A549 (cell line): ENCODE measurements around the gene CHST11. TPM values are rescaled to one million over a fixed set of nuclear protein-coding genes. Genes with fewer than 3 reads are reported as not detected.

Source experiments
- ATAC-seq, 2 experiments: fragments of 200-7000 bp in 1 of 2; fragments of >200 bp in 1 of 2; cut with Nextera tagmentation in 1 of 2; cut with Tn5 transposase in 1 of 2; 3 replicates each; pipeline versions ENCODE4 v1.8.0 to v1.9.1; 2018 to 2020; ENCODE audit warnings: mild to moderate bottlenecking in 1 of 2, moderate library complexity in 1 of 2
- CTCF ChIA-PET: fragments of 300-600 bp; sonication (Branson Sonifier 250); formaldehyde crosslinking; extraction: SDS; loops from one replicate; lab custom pipeline; 2021; ENCODE audit warnings: antibody characterized with exemption, inconsistent platforms; lab: Yijun Ruan, JAX
- POLR2A ChIA-PET: fragments of 350-600 bp; formaldehyde crosslinking; extraction: SDS; loops from one replicate; lab custom pipeline; 2021; ENCODE audit warnings: antibody characterized with exemption, inconsistent platforms; lab: Yijun Ruan, JAX
- DNase-seq, 2 experiments: peaks; one replicate each; pipeline versions ENCODE4 v3.0.0 to v3.0.0-alpha.2; 2011 to 2016; ENCODE audit warnings: low read depth in 1 of 2, low spot score in 1 of 2
- FAIRE-seq: peaks from 2 replicates; lab custom pipeline; 2011; peaks lifted over from hg19 to GRCh38; lab: Jason Lieb, UNC
- H3K27ac ChIP-seq, 2 experiments: fragments of >200 bp; sonication (Bioruptor Twin); formaldehyde crosslinking; 3 replicates each; pipeline ENCODE4 v1.5.1; 2016 to 2017
- H3K4me1 ChIP-seq: fragments of >200 bp; sonication (Bioruptor Twin); formaldehyde crosslinking; 3 replicates; pipeline ENCODE4 v1.6.1; 2016
- H3K4me2 ChIP-seq: fragments of >200 bp; sonication (Bioruptor Twin); formaldehyde crosslinking; 3 replicates; pipeline ENCODE4 v1.6.1; 2016
- H3K4me3 ChIP-seq: fragments of >200 bp; sonication (Bioruptor Twin); formaldehyde crosslinking; 3 replicates; pipeline ENCODE4 v1.5.1; 2016
- H3K9me3 ChIP-seq: fragments of >200 bp; sonication (Bioruptor Twin); formaldehyde crosslinking; 3 replicates; pipeline ENCODE4 v1.6.1; 2016
- ATOH8 ChIP-seq: fragments of 250-450 bp; sonication (Bioruptor Pico); IDR thresholded peaks from 2 replicates; pipeline ENCODE4 v1.5.0; 2020; ENCODE audit warnings: low read depth, mild to moderate bottlenecking, moderate library complexity
- CBX8 ChIP-seq: fragments of 200-600 bp; sonication (generic); IDR thresholded peaks from 2 replicates; pipeline ENCODE4 v1.6.1; 2016
- CHD2 ChIP-seq: fragments of 150-350 bp; IDR thresholded peaks from 2 replicates; pipeline ENCODE4 v1.6.1; 2014; ENCODE audit warnings: low read length; ENCODE audit not compliant: partially characterized antibody
- ESRRA ChIP-seq: fragments of 150-350 bp; IDR thresholded peaks from 2 replicates; pipeline ENCODE4 v1.6.1; 2014; ENCODE audit warnings: mild to moderate bottlenecking, low read length, borderline replicate concordance
- FOSB ChIP-seq: fragments of 250-450 bp; sonication (Bioruptor Pico); IDR thresholded peaks from 2 replicates; pipeline ENCODE4 v1.5.0; 2020; ENCODE audit warnings: mild to moderate bottlenecking, moderate library complexity
- FOXS1 ChIP-seq: fragments of 250-450 bp; sonication (Bioruptor Pico); IDR thresholded peaks from 2 replicates; pipeline ENCODE4 v1.5.0; 2020; ENCODE audit warnings: mild to moderate bottlenecking, moderate library complexity
- HEYL ChIP-seq: fragments of 250-450 bp; sonication (Bioruptor Pico); IDR thresholded peaks from 2 replicates; pipeline ENCODE4 v1.8.0; 2021; ENCODE audit warnings: mild to moderate bottlenecking, moderate library complexity
- HOXB13 ChIP-seq: fragments of 250-450 bp; sonication (Bioruptor Pico); IDR thresholded peaks from 2 replicates; pipeline ENCODE4 v1.5.0; 2020; ENCODE audit warnings: low read depth, mild to moderate bottlenecking, moderate library complexity
- MAZ ChIP-seq: fragments of 150-350 bp; IDR thresholded peaks from 2 replicates; pipeline ENCODE4 v1.6.1; 2014; ENCODE audit warnings: antibody characterized with exemption, low read depth, low read length, borderline replicate concordance
- NFE2L2 ChIP-seq: fragments of 150-350 bp; conservative IDR thresholded peaks from 2 replicates; pipeline ENCODE4 v1.6.1; 2014; ENCODE audit warnings: low read length
- NR3C1 ChIP-seq: fragments of >200 bp; sonication (Bioruptor Twin); formaldehyde crosslinking; IDR thresholded peaks from 3 replicates; pipeline ENCODE4 v1.6.1; 2017
- POLR2A ChIP-seq: IDR thresholded peaks from 2 replicates; pipeline ENCODE4 v1.6.1; 2012; ENCODE audit warnings: mild to moderate bottlenecking, low read length
- RAD21 ChIP-seq, 2 experiments: fragments of >200 bp in 1 of 2; sonication (Bioruptor Twin) in 1 of 2; formaldehyde crosslinking in 1 of 2; IDR thresholded peaks in 1 of 2; conservative IDR thresholded peaks in 1 of 2; 2 replicates in 1 of 2; 3 replicates in 1 of 2; pipeline ENCODE4 v1.6.1; 2012 to 2018; ENCODE audit warnings: inconsistent platforms in 1 of 2
- REST ChIP-seq: fragments of 200-600 bp; sonication (generic); IDR thresholded peaks from 2 replicates; pipeline ENCODE4 v1.6.1; 2016; ENCODE audit warnings: antibody characterized with exemption, mild to moderate bottlenecking, moderate library complexity
- RFX5 ChIP-seq: fragments of 450-650 bp; IDR thresholded peaks from 2 replicates; pipeline ENCODE4 v1.7.1; 2014; ENCODE audit warnings: antibody characterized with exemption, mild to moderate bottlenecking, moderate library complexity
- SMC3 ChIP-seq: fragments of >200 bp; sonication (Bioruptor Twin); formaldehyde crosslinking; IDR thresholded peaks from 3 replicates; pipeline ENCODE4 v1.6.1; 2018; ENCODE audit warnings: inconsistent platforms
- TFCP2L1 ChIP-seq: fragments of 250-450 bp; sonication (Bioruptor Pico); IDR thresholded peaks from 2 replicates; pipeline ENCODE4 v1.5.0; 2021; ENCODE audit warnings: mild to moderate bottlenecking
- USF2 ChIP-seq: fragments of 450-650 bp; IDR thresholded peaks from 2 replicates; pipeline ENCODE4 v1.6.1; 2014; ENCODE audit warnings: antibody characterized with exemption
- ZC3H11A ChIP-seq: fragments of 450-650 bp; IDR thresholded peaks from 2 replicates; pipeline ENCODE4 v1.6.1; 2014; ENCODE audit warnings: antibody characterized with exemption, mild to moderate bottlenecking
- ZNF302 ChIP-seq: fragments of 250-450 bp; sonication (Bioruptor Pico); IDR thresholded peaks from 2 replicates; pipeline ENCODE4 v1.9.0; 2021; ENCODE audit warnings: inconsistent platforms, mild to moderate bottlenecking, moderate library complexity
- WGBS: methylation state at CpG from one replicate; pipeline ENCODE4 v1.1.6; 2017; ENCODE audit errors: missing lambda C conversion rate; 5-methylcytosine and 5-hydroxymethylcytosine counted together
- polyA plus RNA-seq, 4 experiments: library from polyadenylated mRNA; depleted of rRNA in 3 of 4; stranded (reverse); fragments of >200 nt; fragmentation: RNase III in 1 of 4; extraction: RNeasy Plus Mini Kit Qiagen cat#74134 plus additional on column Dnase treatment in 1 of 4; gene quantifications; 2 replicates in 3 of 4; 3 replicates in 1 of 4; pipeline ENCODE4 v1.2.3, GENCODE V29; 2011 to 2017
- TF ChIP-seq, protein P1 (sequence below): fragments of >200 bp; sonication (Bioruptor Twin); formaldehyde crosslinking; IDR thresholded peaks from 2 replicates; pipeline ENCODE4 v1.6.1; 2016

The CHST11 gene
- polyA plus RNA-seq, 2 of the 4 experiments (the other 2 are of a cell fraction): 19.2 to 21.8 TPM

GRCh38 chr12:104407922-104408321 is 48.8 kb upstream of the CHST11 start:
- DNase-seq: peak; percentile 34 to 46
- ChIA-PET CTCF (interaction anchor here (0.5 to 1.6 kb wide), 6 partner anchors 18 to 599 kb away, joined by 3 to 6 read pairs (median 3); partner anchors contain the start of gene CHST11), POLR2A (interaction anchor here (0.7 kb wide), 1 partner anchor 727 kb away, joined by 4 read pairs; no protein-coding TSS in a partner anchor)
- Histone ChIP-seq H3K27ac (peak overlapping the region; percentile 70 to 86), H3K9me3 (peaks cover 10% of the 10 kb centered on the region; the same call in 1 of the 3 replicates), H3K4me3 (no peak overlapping the region), H3K4me1 (peaks cover 35% of the 10 kb centered on the region)
- ATAC-seq: peak; percentile 45 to 65
- TF ChIP-seq NFE2L2: no peak
- no peak for TF ChIP-seq REST
- TF ChIP-seq FOXS1 (CRISPR knock-in tag): no peak
- TF ChIP-seq RFX5: no peak
- no peak for TF ChIP-seq HOXB13 (CRISPR knock-in tag)
- TF ChIP-seq ATOH8 (CRISPR knock-in tag): no peak
- TF ChIP-seq CBX8: no peak
- TF ChIP-seq ESRRA: peak; percentile 74; the same call in 1 of the 2 replicates
- TF ChIP-seq, all 56 proteins: peak for 1
- H3K4me2 ChIP-seq: peak overlapping the region; percentile 75
- 81% methylated on average over 4 of the region's 4 CpGs for WGBS
- FAIRE-seq: no peak

- no peak overlapping the region for H3K4me3 ChIP-seq
- H3K27ac ChIP-seq: peak overlapping the region in 1 of 2 experiments; percentile 86; a peak in 3 of 6 replicates
- ChIA-PET POLR2A (no interaction called here), CTCF (no interaction called here)
- peaks cover 35% of the 10 kb centered on the region for H3K4me1 ChIP-seq
- DNase-seq: no peak
- TF ChIP-seq RFX5: no peak
- no peak for TF ChIP-seq TFCP2L1
- TF ChIP-seq NR3C1: no peak
- TF ChIP-seq SMC3: no peak
- no peak for TF ChIP-seq HOXB13 (CRISPR knock-in tag)
- no peak for TF ChIP-seq ESRRA
- no peak for TF ChIP-seq MAZ
- TF ChIP-seq USF2: no peak
- no peak for TF ChIP-seq POLR2A
- no peak for TF ChIP-seq FOSB
- TF ChIP-seq HEYL (CRISPR knock-in tag): no peak
- TF ChIP-seq ZNF302 (CRISPR knock-in tag): no peak
- no peak for TF ChIP-seq CHD2
- TF ChIP-seq RAD21 (conservative IDR thresholded peaks at IDR 0.05 in 1 of 2, IDR thresholded peaks at IDR 0.05 in 1 of 2): no peak
- TF ChIP-seq ZC3H11A: no peak
- TF ChIP-seq, protein P1, sequence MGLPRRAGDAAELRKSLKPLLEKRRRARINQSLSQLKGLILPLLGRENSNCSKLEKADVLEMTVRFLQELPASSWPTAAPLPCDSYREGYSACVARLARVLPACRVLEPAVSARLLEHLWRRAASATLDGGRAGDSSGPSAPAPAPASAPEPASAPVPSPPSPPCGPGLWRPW: no peak
- no peak overlapping the region for H3K4me2 ChIP-seq
- no peak for ATAC-seq
- peaks cover 10% of the 10 kb centered on the region; the same call in 1 of the 3 replicates for H3K9me3 ChIP-seq
- no peak for FAIRE-seq
Measured at GRCh38 chr12:104410326-104410725, 46.4 kb upstream of the CHST11 start.
